Kidney tubule cell (primary cell): Measurements from ENCODE around the gene MYD88.
"Not testable (repeated sequence)": the region's sequence is repeated elsewhere in the genome, so short reads cannot be mapped to it uniquely, and the experiment has no call there.

Experiments used
- DNase-seq: peaks from one replicate; pipeline ENCODE4 v3.0.0-alpha.2; 2018; ENCODE audit warnings: low spot score

Gene MYD88

DNA sequence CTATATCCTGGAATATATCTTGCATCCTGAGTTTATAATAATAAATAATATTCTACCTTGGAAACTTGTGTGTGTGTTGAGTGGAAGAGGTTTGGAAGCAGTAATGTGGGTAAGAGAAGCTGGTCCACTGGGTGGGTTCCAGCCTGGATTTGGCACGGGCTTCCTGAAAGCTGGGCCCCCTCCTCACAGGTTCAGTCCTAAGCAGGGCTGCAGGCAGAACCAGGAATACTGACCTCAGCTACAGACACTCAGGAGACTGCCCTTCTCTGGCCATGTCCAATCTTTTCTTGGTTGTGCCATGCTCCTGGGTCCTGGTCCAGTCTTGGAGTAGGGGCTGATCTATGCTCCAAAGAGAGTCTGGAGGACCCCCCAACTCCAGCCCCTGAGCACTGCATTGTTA lies 4.5 kb downstream of the MYD88 start:
- DNase-seq, result no peak

DNA sequence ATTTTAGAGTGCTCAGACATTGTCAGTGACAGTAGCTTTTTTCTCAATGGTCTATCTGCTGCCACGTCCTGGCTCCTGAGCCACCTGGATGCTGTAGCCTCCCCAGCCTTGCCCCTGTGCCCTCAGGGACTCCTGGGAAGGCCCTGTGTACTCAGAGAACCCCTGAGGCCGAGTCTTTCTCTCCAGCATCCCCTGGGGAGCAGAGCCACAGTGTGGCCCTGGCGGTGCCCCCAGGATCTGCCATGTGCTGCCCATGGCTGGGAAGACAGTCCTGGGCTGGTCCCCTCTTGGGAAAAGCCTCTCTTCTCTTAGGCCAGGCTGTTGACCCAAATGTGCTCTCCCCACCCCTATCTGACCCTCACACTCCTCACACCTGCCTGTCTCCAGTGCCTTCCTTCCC lies 5.0 kb downstream of the MYD88 start:
- DNase-seq, result no peak

DNA sequence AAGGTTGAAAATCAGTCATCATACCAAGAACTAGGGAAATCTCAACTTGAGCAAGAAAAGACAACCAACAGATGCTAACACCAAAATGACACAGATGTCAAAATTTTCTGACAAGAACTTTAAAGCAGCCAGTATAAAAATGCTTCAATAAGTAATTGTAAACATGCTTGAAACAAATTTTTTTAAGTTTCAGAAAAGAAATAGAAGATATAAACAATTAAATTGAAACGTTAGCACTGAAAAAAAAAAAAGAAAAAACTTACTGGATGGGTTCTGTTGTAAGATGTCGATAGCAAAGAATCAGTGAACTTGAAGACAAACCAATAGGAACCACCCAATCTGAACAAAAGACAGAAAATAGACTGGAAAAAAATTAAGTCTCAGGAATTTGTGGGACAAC lies 8.0 kb downstream of the MYD88 start:
- DNase-seq, result no peak

DNA sequence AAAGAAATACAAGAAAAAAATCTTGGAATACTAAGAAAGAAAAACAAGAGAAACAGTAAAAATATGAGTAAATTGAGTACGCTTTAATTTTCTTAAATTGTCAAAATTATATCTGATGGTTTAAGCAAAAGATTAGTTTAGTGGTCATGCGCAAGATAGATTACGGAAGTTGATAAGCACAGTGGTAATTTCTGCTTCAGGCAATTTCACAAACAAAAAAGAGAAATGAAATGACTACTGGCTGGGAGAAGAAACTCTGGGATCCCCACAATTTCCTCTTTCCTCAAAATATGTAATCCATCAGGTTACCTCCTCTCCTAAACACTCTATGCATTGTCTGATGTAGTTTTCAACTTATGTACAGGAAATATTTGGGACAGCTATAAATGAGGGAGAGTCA lies 9.0 kb downstream of the MYD88 start:
- no peak for DNase-seq

DNA sequence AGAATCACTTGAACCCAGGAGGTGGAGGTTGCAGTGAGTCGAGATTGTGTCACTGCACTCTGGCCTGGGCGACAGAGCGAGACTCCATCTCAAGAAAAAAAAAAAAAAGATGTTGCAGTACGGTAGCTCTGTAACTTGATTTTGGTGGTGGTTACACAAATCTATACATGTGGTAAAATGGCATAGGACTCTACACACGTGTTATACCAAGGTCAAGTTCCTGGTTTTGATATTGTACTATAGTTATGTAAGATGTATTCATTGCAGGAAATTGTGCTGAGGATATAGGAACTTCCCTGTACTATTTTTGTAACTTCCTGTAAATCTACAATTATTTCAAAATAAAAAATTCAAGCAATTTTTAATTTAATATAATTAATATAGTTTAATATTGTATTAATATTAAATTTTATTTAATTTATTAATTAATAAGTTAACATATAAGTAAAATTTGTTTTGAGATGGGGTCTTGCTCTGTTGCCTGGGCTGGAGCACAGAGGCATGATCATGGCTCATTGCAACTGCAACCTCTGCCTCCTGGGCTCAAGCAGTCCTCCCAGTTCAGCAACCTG lies 9.9 kb downstream of the MYD88 start:
- no peak for DNase-seq

DNA sequence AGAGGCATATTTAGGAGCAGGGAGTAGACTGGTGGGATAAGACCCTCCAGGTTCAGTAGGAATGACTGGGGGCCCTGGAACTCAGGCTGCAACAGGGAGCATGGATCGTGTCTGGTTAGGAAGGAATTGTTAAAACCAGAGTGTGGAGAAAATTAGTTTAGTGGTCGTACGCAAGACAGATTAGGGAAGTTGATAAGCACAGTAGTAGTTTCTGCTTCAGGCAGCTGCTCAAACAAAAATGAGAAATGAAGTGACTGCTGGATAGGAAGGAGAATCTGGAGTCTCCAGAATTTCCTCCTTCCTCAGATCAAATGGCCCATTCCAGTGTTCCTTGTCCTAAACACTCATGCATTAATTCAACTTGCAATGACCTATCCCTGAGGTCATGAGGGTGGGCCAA lies 11.2 kb downstream of the MYD88 start:
- DNase-seq, result no peak

DNA sequence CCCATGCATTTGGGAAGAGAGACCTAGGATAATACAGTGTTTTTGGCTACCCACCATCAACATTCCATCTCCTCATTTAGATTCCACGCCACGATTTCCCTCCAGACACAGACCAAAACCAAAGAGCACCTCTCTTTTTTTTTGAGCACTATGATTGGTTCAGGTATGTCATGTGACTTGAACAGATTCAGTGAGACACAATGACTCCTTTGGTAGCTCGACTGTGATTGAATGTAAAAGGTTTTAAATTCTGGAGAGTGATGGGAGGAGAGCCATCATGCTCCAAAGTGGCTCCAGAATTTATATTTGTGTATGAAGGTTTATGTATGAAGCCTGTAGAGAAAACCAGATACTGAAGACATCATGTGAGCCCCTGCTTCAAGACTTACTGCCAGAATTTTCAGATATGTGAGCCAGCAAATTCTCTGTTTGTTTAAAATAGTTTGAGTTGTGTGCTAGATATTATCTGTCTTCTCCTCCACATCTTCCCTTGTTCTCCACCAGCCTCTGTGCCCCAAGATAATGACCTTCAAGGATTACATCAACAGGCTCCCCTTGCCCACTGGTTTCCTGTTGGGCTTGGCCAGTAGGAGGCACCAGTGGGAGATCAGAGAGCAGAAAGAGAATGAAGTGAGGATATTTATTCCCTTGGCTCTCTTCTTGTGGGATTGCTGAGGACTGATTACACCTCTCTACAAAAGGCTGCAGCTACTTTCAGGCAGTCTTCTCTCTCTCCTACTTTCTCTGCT lies 12.5 kb downstream of the MYD88 start:
- DNase-seq, result no peak

DNA sequence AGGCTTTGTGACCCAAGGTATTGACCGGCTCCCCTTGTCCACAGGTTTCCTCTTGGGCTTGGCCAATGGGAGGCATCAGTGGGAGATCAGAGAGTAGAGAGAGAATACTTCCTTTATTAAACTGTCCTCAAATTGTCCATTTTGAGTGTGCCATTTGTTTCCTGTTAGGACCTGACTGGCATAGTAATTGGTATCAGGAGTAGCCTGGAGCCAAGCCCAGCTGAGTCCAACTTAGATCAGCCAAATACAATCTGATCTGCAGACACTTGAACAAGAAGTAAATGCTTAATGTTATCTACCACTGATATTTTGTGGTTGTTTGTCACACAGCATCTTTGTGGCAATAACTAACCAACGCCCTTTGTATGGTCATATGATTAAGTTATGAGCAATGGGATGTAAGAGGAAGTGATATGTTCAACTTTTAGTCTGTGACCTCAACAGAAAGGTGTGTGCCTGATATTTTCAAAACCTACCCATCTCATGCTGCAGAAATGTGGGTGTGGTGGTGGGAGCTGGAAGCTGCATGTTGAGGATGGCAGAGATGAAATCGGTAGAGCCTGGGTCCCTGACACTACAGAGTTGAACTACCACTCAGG lies 13.3 kb downstream of the MYD88 start:
- DNase-seq, result peak; percentile 90

DNA sequence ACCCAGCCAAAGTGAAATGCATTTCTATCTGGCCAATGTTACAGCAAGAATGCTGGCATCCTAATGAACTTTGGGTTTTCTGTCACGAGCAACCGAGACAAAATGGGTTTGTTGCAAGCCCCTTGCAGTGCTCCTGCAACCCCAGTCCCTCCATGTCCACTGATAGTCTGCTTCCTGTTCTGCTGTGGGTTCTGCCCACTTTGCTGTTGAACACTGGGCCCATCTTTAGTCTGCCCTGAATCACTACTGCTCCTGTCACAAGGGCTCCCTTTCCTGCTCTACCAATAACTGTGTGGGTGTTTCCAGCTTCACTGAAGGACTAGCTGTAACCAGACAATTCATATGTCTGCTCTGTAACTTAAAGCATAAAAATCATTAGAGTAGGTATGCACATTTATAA lies 14.1 kb downstream of the MYD88 start:
- no peak for DNase-seq

DNA sequence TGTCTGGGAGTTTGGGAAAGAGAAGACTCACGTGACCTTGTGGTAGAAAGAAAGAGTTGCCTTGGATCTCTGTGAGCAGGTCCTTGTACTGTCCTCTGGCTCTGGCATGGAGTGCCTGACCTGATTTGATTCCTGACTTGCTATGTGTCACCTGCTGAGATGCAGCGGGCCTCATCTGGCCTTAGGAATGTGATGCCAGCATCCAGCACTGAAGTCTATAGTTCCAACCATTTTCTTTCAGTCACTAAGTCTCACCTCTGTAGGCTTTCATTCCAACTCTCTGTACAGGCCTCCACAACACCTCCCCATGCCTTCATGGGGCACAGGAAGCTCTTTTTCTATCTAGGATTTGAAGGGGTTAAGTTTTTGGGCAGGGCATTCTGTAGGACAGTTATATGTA lies 14.8 kb downstream of the MYD88 start:
- peak; percentile 45 for DNase-seq

DNA sequence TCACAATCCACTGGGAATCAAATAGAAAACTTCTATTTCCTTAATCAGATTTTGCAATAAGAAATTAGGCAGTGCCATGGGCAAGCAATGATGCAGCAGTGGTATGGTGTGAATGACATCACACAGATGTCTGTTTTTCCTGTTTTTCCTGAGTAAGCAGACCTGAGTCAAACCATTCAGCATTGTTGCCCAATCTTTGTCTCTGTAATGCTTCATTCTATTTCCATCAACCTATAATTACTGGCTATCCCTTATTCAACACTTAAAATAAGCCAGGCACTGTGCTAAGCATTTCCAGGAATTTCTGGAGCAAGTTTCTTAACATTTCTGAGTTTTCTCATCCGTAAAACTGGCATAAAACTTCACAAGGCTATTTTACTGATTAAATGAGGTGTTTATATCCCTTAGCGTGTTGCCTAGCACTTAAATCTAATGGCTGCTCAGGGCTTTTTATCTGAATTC lies 15.6 kb downstream of the MYD88 start:
- peak; percentile 85 for DNase-seq

DNA sequence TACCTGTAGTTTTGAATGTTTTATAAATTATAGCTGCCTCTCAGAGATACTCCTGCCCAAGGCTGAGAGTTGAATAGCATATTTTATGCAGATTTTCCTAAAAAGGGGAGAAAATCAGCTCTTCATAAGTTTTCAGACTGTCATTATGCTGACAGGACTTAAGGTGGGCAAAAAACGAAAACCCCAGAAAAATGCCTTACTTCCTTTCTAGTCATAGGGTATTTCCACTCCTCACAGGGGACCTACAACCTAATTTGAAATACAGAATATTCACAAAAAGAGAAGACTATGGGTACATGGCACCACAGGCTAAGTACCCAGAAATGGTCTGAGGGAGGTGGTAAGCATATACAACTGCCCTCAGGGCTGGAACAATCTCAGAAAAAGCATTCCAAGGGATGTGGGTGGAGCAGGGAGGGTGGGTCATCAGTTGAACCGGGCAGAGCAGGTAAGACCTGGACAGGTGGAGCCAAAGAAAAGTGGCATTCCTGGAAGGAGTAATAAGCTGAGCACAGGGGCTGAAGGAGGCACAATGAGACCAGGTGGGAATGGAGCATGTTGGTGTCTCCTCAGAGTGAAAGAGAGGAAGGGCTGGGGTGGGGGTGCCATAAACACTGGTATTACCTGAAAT lies 16.3 kb downstream of the MYD88 start:
- peak; percentile 68 for DNase-seq

DNA sequence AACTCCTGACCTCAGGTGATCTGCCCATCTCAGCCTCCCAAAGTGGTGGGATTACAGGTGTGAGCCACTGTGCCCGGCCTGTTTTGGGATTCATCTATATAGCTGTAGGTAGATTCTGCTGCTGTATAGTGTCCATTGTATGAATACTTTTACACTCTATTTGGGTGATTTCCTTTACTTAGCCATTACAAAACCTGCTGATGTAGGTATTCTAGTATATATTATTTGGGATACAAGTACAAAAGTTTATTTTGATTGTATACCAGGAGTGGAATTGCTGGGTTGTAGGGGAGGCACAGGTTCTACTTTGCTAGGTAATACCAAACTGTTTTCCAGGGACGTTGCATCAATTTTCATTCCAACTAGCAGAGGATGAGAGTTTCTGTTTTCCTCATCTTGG lies 17.4 kb downstream of the MYD88 start:
- no peak for DNase-seq

DNA sequence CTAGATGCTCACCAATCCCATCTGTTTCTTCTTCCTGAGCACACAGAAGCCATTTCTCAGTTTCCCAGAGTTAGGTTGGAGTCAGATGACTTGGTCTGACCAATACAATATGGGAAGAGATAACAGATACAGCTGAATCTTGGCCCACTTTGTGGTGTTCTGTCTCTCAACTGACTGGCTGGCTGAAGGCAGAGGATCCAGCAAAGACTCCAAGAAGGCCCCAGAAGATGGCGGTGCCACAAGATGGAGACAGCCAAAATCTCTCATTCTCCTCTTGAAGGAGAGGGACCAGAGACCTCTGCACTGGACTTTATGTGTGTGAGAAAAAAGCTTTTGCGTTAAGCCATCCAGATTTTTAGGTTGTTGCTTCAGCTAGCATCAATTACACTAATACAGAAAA lies 18.7 kb downstream of the MYD88 start:
- no peak for DNase-seq

DNA sequence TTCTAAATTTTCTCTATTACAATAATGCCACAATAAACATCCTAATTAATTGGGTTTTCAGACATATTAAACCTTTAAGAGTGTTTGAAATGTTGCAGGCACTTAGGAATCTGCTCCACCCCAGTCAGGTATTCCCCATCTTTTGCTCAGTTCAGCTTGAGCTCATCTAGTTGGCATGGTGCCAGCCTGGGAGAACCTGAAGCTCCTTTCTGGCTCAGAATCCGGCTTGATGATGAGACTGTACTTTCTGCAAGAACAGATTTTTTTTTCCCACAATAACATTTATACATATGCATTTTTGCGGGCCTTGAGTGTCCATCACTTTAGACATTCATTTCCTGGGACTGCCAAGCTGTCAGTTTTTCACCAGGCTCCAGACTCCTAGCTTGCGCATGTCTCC lies 19.1 kb downstream of the MYD88 start:
- peak; percentile 80 for DNase-seq

DNA sequence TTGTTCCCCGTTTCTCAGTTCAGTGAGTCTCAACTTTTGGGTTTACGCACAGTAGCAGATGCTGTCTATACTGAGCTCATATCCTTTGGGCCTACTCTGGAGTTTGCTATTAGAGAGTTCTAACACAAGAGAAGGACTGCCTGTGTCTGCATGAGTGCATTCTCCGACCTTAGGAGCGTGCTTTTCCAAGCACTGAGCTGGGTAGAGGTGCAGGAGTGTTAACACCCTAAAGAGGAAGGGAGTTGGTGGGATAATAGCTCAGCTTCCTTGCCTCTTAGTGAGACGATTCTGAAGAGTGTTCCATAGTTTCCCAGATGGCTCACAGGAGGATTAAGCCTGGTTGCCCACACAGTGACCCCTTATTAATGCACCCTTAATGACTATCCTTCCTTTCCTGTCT lies 20.0 kb downstream of the MYD88 start:
- DNase-seq, result no peak

DNA sequence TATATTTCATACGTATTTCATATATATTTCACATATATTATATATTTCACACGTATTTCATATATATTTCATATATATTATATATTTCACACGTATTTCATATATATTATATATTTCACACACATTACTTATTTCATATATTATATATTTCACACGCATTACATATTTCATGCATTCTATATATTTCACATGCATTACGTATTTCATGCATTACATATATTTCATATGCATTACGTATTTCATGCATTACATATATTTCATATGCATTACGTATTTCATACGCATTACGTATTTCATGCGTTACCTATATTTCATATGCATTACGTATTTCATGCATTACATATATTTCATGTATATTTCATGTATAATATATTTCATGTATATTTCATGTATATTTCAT lies 22.2 kb downstream of the MYD88 start:
- DNase-seq, result not testable (repeated sequence)

DNA sequence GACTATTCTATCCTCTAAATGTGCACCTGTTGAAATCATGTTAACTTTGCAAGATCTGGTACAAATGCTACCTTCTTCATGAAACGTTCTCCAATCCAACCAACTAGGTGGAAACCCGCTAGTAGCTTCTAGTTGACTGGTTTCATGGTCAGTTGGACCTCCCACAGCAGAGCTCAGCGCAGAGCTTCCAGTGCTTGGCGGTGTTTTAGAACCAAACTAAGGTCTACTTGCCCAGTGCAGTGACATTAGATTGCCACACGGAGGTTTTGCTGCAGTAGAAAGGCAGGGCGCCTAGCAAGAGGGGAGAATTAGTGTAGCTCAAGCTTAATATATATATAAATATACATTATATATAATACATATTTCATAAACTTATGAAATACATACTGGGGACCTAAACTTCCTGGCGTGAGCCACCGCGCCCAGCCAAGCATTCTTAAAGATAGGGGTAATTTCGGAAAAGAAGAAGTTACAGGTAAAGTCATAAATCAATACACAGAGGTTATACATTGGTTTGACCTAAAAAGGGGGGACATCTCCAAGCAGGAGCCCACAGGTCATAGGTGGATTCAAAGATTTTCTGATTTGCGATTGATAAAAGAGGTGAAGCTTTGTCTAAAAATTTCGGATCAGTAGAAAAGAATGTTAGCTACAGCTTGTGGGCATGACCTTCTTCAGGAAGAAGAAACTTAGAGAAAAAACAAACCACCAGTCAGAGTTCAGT lies 24.8 kb downstream of the MYD88 start:
- peak; percentile 25 for DNase-seq

DNA sequence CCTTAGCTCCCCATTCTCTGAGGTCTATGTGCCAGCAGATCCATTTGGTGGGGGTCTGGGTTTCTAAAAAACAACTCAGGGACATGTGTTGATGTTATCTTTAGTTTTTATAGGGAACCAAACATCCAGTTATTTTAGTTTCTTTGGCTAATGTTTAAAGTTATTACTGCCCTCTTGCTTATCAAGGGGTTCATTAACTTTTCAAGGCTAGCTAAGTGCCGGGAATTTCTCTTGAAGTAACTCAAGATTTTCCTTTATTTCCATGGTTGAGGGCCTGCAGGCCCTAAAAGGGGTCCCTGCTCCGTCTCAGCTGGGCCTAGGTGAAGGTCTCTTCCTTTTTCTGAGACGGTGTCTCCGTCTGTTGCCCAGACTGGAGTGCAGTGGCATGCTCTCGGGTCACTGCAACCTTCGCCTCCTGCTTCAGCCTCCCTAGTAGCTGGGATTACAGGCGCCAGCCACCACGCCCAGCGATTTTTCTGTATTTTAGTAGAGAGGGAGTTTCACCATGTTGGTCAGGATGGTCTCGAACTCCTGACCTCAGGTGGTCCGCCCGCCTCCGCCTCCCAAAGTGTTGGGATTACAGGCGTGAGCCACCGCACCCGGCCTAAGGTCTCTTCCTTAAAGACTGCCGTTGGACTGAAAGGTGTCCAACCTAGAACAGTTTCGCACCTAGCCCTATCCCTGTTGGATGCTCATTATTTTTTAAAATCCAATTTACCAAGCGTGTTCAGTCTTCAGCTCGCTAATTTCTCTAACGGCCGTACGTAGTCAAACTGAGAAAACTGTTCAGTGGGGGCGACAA lies 25.6 kb downstream of the MYD88 start:
- DNase-seq, result no peak

DNA sequence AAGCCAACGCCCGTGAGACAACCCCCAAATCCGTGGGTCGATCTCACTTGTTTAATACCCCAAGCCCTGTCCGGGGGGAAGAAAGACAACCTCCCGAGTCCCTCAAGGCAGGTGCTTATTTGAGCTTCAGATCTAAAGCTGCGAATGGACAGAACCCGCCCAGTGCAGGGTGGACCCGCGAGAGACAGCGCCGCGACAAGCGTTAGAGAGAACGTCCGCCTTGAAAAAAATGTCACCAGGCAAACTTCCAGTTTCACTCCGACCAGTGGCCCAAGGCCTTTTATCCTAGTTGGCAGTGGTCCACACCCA lies 26.1 kb downstream of the MYD88 start:
- DNase-seq, result no peak

DNA sequence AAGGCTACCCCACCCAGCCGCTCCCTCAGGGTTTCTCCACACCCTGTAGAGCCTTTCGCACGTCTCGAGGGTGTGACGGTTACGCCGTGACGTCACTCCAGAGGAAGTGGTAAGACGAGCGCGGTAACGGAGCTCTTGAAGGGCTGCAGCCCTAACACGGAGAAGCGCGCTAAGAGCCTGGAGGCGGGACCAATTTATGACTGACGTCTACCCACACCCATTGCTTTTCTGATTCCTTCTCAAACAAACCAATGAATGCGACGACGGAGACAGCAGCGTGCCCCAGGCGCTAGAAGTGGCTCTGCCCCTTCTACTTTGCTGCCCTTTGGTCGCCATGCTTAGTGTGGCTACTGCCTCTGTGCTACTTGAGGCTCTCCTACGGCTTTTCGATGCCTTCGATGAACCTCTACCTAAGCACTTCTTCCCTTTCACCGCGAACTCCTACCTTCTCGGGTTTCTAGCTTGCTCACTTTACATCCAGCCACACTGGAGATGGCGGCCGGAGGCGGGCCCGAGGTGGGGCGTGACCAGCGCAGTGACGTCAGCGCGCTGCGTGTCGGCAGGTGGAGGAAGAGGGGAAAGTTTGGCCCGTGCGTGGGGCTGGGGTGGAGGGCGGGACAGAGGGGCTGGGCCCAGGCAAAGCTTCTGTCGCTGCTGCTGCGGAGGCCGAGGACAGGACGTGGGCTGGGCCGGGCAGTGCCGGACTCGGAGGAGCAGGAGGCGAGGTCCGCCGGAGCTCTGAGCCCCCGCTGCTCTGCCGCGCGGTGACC lies 26.7 kb downstream of the MYD88 start, which contains the start of gene OXSR1:
Gene OXSR1 (plus strand): TSS at position 586 of the 770 bp plus-strand sequence. CDS start 340 bp downstream, outside the sequence.
- DNase-seq, result peak; percentile 100
